IMR-90 (cell line): Measurements from ENCODE around the gene NF2.

Experiments used
- BHLHE40 ChIP-seq: fragments of 150-350 bp; IDR thresholded peaks from 2 replicates; pipeline ENCODE4 v1.6.1; 2016; ENCODE audit warnings: mild to moderate bottlenecking, low read depth, low read length
- CEBPB ChIP-seq: IDR thresholded peaks from 2 replicates; pipeline ENCODE4 v1.6.1; 2012; ENCODE audit warnings: low read depth, low read length, improper control_type of control experiment
- MXI1 ChIP-seq: IDR thresholded peaks from 2 replicates; pipeline ENCODE4 v1.6.1; 2012; ENCODE audit warnings: low read depth, mild to moderate bottlenecking, low read length, moderate library complexity, borderline replicate concordance
- POLR2A ChIP-seq: IDR thresholded peaks from 2 replicates; pipeline ENCODE4 v1.6.1; 2012; ENCODE audit warnings: mild to moderate bottlenecking, low read depth, low read length
- RAD21 ChIP-seq: IDR thresholded peaks from 2 replicates; pipeline ENCODE4 v1.6.1; 2012; ENCODE audit warnings: low read length, improper control_type of control experiment
- RCOR1 ChIP-seq: IDR thresholded peaks from 2 replicates; pipeline ENCODE4 v1.6.1; 2012; ENCODE audit warnings: mild to moderate bottlenecking, low read length, improper control_type of control experiment; ENCODE audit not compliant: insufficient replicate concordance
- USF2 ChIP-seq: fragments of 150-350 bp; IDR thresholded peaks from 2 replicates; pipeline ENCODE4 v1.6.1; 2017; ENCODE audit warnings: mild to moderate bottlenecking, antibody characterized with exemption, low read length, low read depth
- TF ChIP-seq, protein P1 (sequence below): conservative IDR thresholded peaks from 2 replicates; pipeline ENCODE4 v1.5.1; 2012; ENCODE audit warnings: mild to moderate bottlenecking, low read depth, low read length, improper control_type of control experiment

GRCh38 chr22:29637181-29637580 is 33.7 kb downstream of the NF2 start:
- TF ChIP-seq, protein P1, sequence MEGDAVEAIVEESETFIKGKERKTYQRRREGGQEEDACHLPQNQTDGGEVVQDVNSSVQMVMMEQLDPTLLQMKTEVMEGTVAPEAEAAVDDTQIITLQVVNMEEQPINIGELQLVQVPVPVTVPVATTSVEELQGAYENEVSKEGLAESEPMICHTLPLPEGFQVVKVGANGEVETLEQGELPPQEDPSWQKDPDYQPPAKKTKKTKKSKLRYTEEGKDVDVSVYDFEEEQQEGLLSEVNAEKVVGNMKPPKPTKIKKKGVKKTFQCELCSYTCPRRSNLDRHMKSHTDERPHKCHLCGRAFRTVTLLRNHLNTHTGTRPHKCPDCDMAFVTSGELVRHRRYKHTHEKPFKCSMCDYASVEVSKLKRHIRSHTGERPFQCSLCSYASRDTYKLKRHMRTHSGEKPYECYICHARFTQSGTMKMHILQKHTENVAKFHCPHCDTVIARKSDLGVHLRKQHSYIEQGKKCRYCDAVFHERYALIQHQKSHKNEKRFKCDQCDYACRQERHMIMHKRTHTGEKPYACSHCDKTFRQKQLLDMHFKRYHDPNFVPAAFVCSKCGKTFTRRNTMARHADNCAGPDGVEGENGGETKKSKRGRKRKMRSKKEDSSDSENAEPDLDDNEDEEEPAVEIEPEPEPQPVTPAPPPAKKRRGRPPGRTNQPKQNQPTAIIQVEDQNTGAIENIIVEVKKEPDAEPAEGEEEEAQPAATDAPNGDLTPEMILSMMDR: no peak
- TF ChIP-seq RAD21 (no peak), RCOR1 (no peak), POLR2A (no peak), CEBPB (no peak), BHLHE40 (no peak), USF2 (no peak), MXI1 (no peak)
